G401.6 (cell line): ENCODE results near the gene KRCC1.
"Not testable (repeated sequence)": the region's sequence is repeated elsewhere in the genome, so short reads cannot be mapped to it uniquely, and the experiment has no call there.

Experiments
- FAIRE-seq: peaks from 2 replicates; lab custom pipeline; 2012; peaks lifted over from hg19 to GRCh38; lab: Jason Lieb, UNC

The KRCC1 gene

GRCh38 chr2:88000474-88000873 lies 55.1 kb downstream of the KRCC1 start:
- not testable (repeated sequence) for FAIRE-seq

DNA sequence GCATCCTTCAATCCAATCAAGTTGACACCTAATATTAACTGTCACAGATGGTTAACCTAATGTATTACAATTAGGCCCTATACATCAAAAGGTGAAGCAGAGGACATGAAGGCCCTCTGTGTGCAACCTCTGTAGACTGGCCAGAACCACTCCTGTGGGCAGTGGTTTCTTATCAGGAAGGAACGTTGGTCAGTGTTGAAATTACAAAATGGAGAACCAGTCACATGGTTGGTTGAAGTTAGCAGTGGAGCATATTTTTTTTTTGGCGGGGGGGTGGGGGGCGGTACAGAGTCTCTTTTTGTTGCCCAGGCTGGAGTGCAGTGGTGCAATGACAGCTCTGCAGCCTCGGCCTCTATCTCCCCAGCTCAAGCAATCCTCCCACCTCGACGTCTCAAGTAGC lies 59.0 kb downstream of the KRCC1 start:
- FAIRE-seq = no peak

DNA sequence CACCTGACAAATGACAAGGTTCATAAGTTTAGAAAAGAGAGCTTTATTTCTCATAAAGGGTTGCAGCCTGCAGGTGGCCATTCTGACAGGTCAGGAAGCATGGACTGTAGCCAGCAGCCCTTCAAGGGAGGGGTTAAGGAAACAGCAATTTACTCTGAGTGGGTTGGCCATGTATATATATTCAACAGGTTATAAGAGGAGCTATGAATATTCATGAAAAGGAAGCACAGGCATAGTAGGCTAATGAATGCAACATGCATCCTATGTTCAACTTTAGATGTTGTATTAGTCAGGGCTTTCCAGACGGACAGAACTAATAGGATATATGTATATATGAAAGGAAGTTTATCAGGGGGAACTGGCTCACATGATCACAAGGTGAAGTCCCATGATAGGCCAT lies 59.8 kb downstream of the KRCC1 start:
- FAIRE-seq = no peak

- FAIRE-seq = not testable (repeated sequence)
Measured at GRCh38 chr2:87994304-87994850, 61.2 kb downstream of the KRCC1 start.

GRCh38 chr2:87992569-87992968 lies 63.0 kb downstream of the KRCC1 start:
- FAIRE-seq = not testable (repeated sequence)

- not testable (repeated sequence) for FAIRE-seq
Measured at GRCh38 chr2:87987473-87987872, 68.1 kb downstream of the KRCC1 start.

- not testable (repeated sequence) for FAIRE-seq
Measured at GRCh38 chr2:87985902-87986301, 69.7 kb downstream of the KRCC1 start.

DNA sequence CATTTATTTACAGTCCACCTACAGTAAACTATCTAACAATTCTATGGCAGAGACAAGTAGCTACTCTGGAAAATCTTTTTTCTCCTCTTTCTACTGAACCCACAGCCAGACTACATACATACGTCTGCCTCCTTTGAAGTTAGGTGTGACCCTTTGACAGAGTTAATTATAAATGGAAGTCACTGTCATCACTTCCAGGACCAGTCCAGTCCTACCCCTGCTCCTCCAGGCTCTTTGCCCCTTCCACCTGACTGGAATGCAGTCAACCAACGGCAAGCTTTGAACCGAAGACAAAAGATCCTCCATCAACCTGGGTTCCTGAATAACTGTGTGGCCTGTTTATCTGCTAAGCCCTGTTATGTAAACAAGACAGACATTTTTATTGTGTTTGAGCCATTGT lies 74.4 kb downstream of the KRCC1 start:
- FAIRE-seq = not testable (repeated sequence)
